Hepatocyte (in vitro differentiated cells): ENCODE data around the gene SELENOT. TPM values are rescaled to one million over a fixed set of nuclear protein-coding genes. Genes with fewer than 3 reads are reported as not detected.
"Not testable (repeated sequence)": the region's sequence is repeated elsewhere in the genome, so short reads cannot be mapped to it uniquely, and the experiment has no call there.

Experiments
- DNase-seq: peaks from one replicate; pipeline ENCODE4 v3.0.0-alpha.2; 2016; ENCODE audit warnings: low spot score
- H2AFZ ChIP-seq: fragments of 200-600 bp; sonication (generic); 2 replicates; pipeline ENCODE4 v1.6.0; 2016; ENCODE audit warnings: antibody characterized with exemption, mild to moderate bottlenecking
- H3K27ac ChIP-seq: fragments of 200-600 bp; sonication (generic); 2 replicates; pipeline ENCODE4 v1.5.1; 2016; ENCODE audit warnings: mild to moderate bottlenecking
- H3K27me3 ChIP-seq: fragments of 200-600 bp; sonication (generic); 2 replicates; pipeline ENCODE4 v1.6.1; 2016
- H3K36me3 ChIP-seq: fragments of 200-600 bp; sonication (generic); replicated peaks from 2 replicates; pipeline ENCODE4 v1.5.1; 2016; ENCODE audit warnings: low read depth; ENCODE audit not compliant: insufficient read depth
- H3K4me1 ChIP-seq: fragments of 200-600 bp; sonication (generic); 2 replicates; pipeline ENCODE4 v1.5.1; 2016; ENCODE audit warnings: mild to moderate bottlenecking, moderate library complexity; ENCODE audit not compliant: insufficient read depth
- H3K4me2 ChIP-seq: fragments of 200-600 bp; sonication (generic); 2 replicates; pipeline ENCODE4 v1.6.0; 2016
- H3K4me3 ChIP-seq: fragments of 200-600 bp; sonication (generic); 2 replicates; pipeline ENCODE4 v1.5.1; 2016; ENCODE audit warnings: mild to moderate bottlenecking
- H3K79me2 ChIP-seq: fragments of 200-600 bp; sonication (generic); 2 replicates; pipeline ENCODE4 v1.6.0; 2017; ENCODE audit warnings: mild to moderate bottlenecking
- H3K9me2 ChIP-seq: fragments of 200-600 bp; sonication (generic); replicated peaks from 2 replicates; pipeline ENCODE4 v1.6.0; 2017; ENCODE audit warnings: mild to moderate bottlenecking; ENCODE audit not compliant: insufficient read depth
- H3K9me3 ChIP-seq: fragments of 200-600 bp; sonication (generic); 2 replicates; pipeline ENCODE4 v1.5.1; 2016; ENCODE audit warnings: low read depth, mild to moderate bottlenecking
- H4K20me1 ChIP-seq: fragments of 200-600 bp; sonication (generic); 2 replicates; pipeline ENCODE4 v1.6.0; 2016; ENCODE audit warnings: mild to moderate bottlenecking; ENCODE audit not compliant: insufficient read depth, poor library complexity, severe bottlenecking
- CTCF ChIP-seq: fragments of 200-600 bp; sonication (generic); IDR thresholded peaks from 2 replicates; pipeline ENCODE4 v1.5.1; 2016; ENCODE audit warnings: antibody characterized with exemption, mild to moderate bottlenecking; ENCODE audit not compliant: poor library complexity
- EZH2 ChIP-seq: fragments of 200-600 bp; sonication (generic); IDR thresholded peaks from 2 replicates; pipeline ENCODE4 v1.6.1; 2016; ENCODE audit warnings: antibody characterized with exemption, mild to moderate bottlenecking, borderline replicate concordance
- EZH2phosphoT487 ChIP-seq: fragments of 200-600 bp; sonication (generic); IDR thresholded peaks from one replicate; pipeline ENCODE4 v1.6.1; 2018; ENCODE audit warnings: antibody characterized with exemption, mild to moderate bottlenecking, low read depth, moderate library complexity; ENCODE audit not compliant: unreplicated experiment, severe bottlenecking
- WGBS: methylation state at CpG from one replicate; pipeline ENCODE4 v1.1.6; 2016; ENCODE audit warnings: low lambda C conversion rate; ENCODE audit errors: missing lambda C conversion rate; 5-methylcytosine and 5-hydroxymethylcytosine counted together
- polyA plus RNA-seq: library from polyadenylated mRNA; unstranded; fragments of >200 nt; fragmentation: Nextera tagmentation; extraction: Ambion mirVana; gene quantifications from 2 replicates; pipeline ENCODE4 v1.2.1, GENCODE V29; 2016
- total RNA-seq: library from RNA; depleted of rRNA; stranded (reverse); fragments of >200 nt; gene quantifications from 2 replicates; pipeline ENCODE4 v1.2.3, GENCODE V29; 2014

The SELENOT gene
- total and polyA plus RNA-seq, 2 experiments from 2014 or later, result 147 to 175 TPM

GRCh38 chr3:150597646-150598045 is 5.5 kb upstream of the SELENOT start:
- Histone ChIP-seq H3K27me3 (no peaks in the 10 kb centered on the region), H3K36me3 (no peaks in the 10 kb centered on the region), H3K79me2 (peaks cover 57% of the 10 kb centered on the region), H3K27ac (no peak overlapping the region), H3K4me3 (no peak overlapping the region), H4K20me1 (no peaks in the 10 kb centered on the region), H3K4me2 (no peak overlapping the region), H3K9me2 (no peaks in the 10 kb centered on the region), H3K9me3 (no peaks in the 10 kb centered on the region), H2AFZ (no peak overlapping the region), H3K4me1 (no peaks in the 10 kb centered on the region)
- TF ChIP-seq CTCF, result no peak
- TF ChIP-seq EZH2, result no peak
- TF ChIP-seq EZH2phosphoT487, result no peak
- DNase-seq, result no peak
- WGBS, result 94% methylated on average over 4 of the region's 4 CpGs

- peak overlapping the region; percentile 50 for H3K27ac ChIP-seq
- H3K4me2 ChIP-seq, result no peak overlapping the region
Measured at GRCh38 chr3:150599611-150600297, 3.4 kb upstream of the SELENOT start.

GRCh38 chr3:150600647-150601530 is 2.2 kb upstream of the SELENOT start:
- peaks cover 63% of the 10 kb centered on the region for H3K79me2 ChIP-seq

More at GRCh38 chr3:150599611-150600297, 3.4 kb upstream of the SELENOT start:
- DNase-seq, result no peak
- Histone ChIP-seq H4K20me1 (peaks cover 7% of the 10 kb centered on the region), H3K4me3 (no peak overlapping the region), H3K79me2 (peaks cover 58% of the 10 kb centered on the region), H2AFZ (no peak overlapping the region), H3K4me1 (peaks cover 5% of the 10 kb centered on the region), H3K9me3 (no peaks in the 10 kb centered on the region), H3K9me2 (no peaks in the 10 kb centered on the region), H3K27me3 (no peaks in the 10 kb centered on the region), H3K36me3 (no peaks in the 10 kb centered on the region)
- WGBS, result 66% methylated on average over 4 of the region's 4 CpGs
- no peak for TF ChIP-seq EZH2phosphoT487
- TF ChIP-seq CTCF, result no peak
- no peak for TF ChIP-seq EZH2

More at GRCh38 chr3:150600647-150601530, 2.2 kb upstream of the SELENOT start:
- not testable (repeated sequence) for H3K27ac ChIP-seq, H3K9me2 ChIP-seq, H3K4me3 ChIP-seq, H3K9me3 ChIP-seq, DNase-seq, H3K36me3 ChIP-seq, H2AFZ ChIP-seq, H3K4me2 ChIP-seq, H3K27me3 ChIP-seq
- H3K4me1 ChIP-seq, result peaks cover 15% of the 10 kb centered on the region
- peaks cover 12% of the 10 kb centered on the region for H4K20me1 ChIP-seq
- WGBS, result 90% methylated on average over 13 of the region's 13 CpGs
